Left renal pelvis (tissue), 4 donors: Measurements from ENCODE around the gene REST. TPM values are rescaled to one million over a fixed set of nuclear protein-coding genes. Genes with fewer than 3 reads are reported as not detected.
A peak's percentile ranks its signal among the peaks of the same experiment; 100 is the strongest.
"Not testable (repeated sequence)": the region's sequence is repeated elsewhere in the genome, so short reads cannot be mapped to it uniquely, and the experiment has no call there.

Experiments
- DNase-seq, 4 donors: peaks; one replicate each; pipeline ENCODE4 v3.0.0-alpha.2; 2013; ENCODE audit warnings: low read depth in 4 of 4, low spot score in 3 of 4
- polyA plus RNA-seq, 4 donors: library from polyadenylated mRNA; unstranded; fragments of 120-200 nt; gene quantifications; one replicate each; pipeline ENCODE4 v1.2.1, GENCODE V29; 2013; ENCODE audit not compliant: insufficient read length in 4 of 4

The REST gene
- 10 to 100 TPM; 37.5 to 63.1 (median 55.4) TPM for polyA plus RNA-seq

DNA sequence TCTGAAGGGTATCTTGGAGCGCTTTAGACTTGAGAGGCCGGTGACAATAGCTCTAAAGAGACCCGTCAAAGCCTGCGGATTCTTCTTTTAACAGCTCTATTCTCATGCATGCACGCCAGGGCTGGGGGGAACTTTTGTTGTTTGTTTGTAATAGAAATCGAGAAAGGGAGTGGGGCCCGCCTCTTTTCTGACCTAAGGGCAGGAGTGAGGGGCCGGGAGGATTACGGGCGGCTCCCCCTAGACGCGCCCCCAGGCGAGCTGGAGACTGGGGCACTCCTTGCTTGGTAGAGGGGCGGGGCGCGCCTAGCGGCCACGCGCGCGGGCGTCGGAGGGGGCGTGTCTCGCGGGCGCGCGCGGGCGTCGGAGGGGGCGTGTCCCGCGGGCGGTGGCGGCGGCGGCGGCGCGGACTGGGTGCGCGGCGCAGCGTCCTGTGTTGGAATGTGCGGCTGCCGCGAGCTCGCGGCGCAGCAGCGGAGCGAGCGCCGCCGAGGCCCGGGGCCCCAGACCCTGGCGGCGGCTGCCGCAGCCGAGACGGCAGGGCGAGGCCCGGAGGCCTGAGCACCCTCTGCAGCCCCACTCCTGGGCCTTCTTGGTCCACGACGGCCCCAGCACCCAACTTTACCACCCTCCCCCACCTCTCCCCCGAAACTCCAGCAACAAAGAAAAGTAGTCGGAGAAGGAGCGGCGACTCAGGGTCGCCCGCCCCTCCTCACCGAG, at the start of gene REST:
REST (plus strand) TSS at position 412 of the 717 bp plus-strand sequence. CDS start 2,739 bp downstream, outside the sequence.
- peak; percentile 46 to 62 (median 50) for DNase-seq

- no peak for DNase-seq
These were observed 47.9 kb upstream of the REST start for GRCh38 chr4:56859841-56860240.

- no peak for DNase-seq
These were observed 46.9 kb upstream of the REST start for GRCh38 chr4:56860781-56861180.

DNA sequence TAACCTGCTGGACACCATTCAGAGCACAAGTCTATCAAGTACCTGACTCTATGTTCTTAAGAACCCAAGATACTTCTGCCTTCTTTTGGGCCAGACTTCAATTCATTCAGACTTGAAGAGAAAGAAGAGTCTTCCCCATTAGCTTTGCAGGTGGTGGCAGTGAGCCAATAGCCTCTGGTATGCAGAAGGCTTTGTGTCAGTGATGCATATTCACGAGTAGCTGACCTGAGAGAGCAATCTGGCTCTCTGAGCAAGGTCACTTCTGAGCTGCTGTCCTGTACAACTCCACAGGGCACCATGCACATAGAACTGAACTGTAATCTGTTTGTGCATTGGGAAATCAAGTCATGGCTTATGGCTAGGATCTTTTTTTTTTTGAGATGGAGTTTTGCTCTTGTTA, 46.3 kb upstream of the REST start:
- no peak for DNase-seq

DNA sequence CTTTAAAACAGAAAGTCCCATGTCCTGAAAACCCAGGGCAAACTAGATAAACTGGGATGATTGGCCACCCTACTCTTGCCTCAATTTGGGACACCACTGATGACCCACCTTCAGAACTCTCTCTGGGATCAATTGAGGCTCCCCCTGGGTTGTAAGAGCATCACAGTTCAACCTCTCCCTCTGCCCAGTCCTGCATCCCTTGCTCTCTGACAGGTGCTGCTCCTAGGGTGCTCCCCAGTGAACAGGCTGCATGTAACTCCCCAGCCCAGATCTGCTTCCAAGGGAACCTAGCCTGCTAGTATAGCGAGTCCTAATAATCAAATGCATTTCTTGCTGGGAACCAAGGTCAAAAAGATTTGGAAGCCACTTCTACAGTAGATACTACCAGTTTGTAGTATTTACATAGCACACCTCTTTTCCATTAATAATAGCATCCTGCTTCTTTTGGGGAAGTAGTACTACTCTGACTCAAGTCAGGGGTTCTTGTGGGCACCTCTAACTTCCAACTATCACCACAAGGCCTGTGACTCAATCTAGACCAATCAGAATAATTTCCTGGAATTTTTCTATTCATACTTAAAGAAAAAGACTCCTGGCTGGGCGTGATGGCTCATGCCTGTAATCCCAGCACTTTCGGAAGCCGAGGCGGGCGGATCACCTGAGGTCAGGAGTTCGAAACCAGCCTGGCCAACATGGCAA, 44.1 kb upstream of the REST start:
- DNase-seq, result no peak

- DNase-seq, result no peak
These were observed 36.8 kb upstream of the REST start for GRCh38 chr4:56870946-56871345.

DNA sequence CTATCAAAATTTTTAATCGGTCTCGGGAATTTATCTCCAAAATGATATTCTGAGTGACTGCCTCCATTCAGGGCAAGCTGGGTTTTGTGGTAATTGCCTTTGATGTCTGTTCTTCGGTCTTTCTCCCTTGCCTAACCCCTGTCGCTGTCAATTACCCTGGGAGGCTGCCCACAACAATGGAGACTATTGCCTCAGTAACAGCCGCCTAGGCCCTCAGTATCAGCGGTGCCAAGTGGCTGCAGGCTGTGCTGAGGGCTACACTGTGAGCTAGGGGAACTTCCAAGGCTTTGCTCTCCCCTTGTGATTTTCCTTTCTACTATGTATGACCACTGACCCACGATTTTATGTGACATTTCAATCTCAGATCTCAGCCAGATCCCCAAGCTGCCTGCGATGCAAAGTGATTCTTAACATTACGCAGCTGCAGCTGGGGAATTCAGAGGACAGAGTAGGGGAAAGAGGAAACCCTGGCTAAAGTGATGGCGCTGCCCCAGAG, 36.3 kb upstream of the REST start:
- no peak for DNase-seq

- DNase-seq, result no peak
These were observed 33.5 kb upstream of the REST start for GRCh38 chr4:56874166-56874565.

DNA sequence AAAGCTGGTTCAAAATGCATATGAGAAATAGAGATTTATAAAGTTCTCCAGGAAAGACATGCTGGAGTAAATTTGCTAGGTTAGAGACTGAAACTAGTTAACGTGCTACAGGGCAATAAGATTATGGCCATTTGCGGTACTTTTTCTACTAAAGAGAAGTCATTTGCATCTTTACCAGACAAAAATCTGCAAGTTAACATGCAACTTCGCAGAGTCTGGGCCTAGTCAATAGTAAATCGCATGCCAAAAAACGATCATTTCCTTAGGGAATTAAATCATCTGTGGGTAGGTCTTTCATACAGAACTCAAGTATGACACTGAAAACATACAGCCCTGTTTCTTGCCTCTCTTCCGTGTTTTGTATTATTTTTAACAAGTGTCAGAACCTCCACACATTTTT, 32.8 kb upstream of the REST start:
- no peak for DNase-seq

DNA sequence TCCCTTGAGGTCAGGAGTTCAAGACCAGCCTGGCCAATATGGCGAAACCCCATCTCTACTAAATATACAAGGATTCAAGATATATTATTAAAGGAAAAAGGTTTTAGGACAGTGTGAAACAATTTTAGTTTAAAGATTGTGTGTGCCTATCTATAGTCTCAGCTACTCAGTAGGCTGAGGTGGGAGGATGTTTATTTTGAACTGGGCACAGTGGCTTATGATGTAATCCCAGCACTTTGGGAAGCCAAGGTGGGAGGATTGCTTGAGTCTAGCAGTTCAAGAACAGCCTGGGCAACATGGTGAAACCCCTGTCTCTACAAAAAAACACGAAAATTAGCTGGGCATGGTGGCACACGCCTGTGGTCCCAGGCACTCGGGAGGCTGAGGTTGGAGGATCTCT, 31.4 kb upstream of the REST start:
- no peak for DNase-seq

DNA sequence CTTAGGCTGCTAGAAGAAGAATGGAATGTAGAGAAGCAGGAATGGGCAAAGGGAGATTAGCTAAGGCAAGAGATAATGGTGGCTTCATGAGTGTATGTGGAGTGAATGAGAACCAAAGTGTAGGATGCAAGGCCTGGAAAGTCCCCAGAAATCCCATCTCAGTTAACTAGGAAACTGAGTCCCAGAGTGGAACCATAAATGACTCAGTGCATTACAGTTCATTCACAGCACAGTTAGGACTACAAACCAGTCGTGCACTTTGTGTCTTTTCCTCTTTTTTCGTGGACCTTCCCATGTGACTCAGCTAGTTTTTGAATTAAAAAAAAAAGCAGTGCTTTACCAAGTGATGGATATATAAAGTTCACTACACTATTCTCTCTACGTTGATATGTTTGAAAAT, 27.7 kb upstream of the REST start:
- no peak for DNase-seq

DNA sequence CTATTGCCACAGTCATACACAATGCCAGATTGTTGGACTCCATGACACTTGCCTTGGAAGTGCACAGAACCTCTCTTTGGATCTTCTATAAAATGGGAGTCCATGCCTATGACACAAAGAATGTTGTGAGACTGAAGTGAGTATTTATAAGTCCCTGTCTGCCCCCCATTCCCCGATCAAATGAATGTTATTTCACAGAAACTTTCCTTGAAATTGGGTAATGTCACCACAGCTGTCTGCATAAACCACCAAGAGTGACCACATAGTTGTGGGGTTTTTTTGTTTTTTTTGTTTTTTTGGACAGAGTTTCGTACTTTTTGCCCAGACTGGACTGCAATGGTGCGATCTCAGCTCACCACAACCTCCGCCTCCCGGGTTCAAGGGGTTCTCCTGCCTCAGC, 27.1 kb upstream of the REST start:
- no peak for DNase-seq

GRCh38 chr4:56884511-56884910, 23.2 kb upstream of the REST start:
- DNase-seq, result not testable (repeated sequence)

- DNase-seq, result no peak
These were observed 15.0 kb upstream of the REST start for GRCh38 chr4:56892691-56893090.

DNA sequence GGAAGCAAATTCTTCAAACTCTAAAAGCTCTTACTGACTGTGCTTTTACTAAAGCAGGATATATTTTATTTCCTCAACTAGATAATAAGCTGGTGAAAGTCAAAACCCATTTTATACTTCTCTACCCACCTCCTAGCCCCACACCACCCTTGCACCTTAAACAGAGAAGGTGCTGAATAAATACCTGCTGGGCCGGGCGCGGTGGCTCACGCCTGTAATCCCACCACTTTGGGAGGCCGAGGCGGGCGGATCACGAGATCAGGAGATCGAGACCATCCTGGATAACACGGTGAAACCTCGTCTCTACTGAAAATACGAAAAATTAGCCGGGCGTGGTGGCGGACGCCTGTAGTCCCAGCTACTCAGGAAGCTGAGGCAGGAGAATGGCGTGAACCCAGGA, 9.9 kb upstream of the REST start:
- not testable (repeated sequence) for DNase-seq

DNA sequence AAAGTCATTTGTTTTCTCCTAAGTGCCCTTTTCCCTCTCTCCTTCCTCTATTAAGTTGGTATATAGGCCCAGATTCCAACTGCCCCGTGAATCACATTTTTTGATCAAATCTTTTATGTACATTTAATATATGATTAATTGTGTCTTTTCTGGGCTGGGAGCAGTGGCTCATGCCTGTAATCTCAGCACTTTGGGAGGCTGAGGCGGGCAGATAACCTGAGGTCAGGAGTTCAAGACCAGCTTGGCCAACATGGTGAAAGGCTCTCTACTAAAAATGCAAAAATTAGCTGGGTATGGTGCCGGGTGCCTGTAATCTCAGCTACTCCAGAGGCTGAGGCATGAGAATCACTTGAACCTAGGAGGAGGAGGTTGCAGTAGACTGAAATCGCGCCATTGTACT, 7.5 kb upstream of the REST start:
- DNase-seq, result not testable (repeated sequence)

- no peak for DNase-seq
These were observed 5.0 kb upstream of the REST start for GRCh38 chr4:56902703-56903102.

- no peak for DNase-seq
These were observed 1.9 kb upstream of the REST start for GRCh38 chr4:56905796-56906195.

GRCh38 chr4:56906489-56907393, 959 bp upstream of the REST start:
- no peak for DNase-seq

DNA sequence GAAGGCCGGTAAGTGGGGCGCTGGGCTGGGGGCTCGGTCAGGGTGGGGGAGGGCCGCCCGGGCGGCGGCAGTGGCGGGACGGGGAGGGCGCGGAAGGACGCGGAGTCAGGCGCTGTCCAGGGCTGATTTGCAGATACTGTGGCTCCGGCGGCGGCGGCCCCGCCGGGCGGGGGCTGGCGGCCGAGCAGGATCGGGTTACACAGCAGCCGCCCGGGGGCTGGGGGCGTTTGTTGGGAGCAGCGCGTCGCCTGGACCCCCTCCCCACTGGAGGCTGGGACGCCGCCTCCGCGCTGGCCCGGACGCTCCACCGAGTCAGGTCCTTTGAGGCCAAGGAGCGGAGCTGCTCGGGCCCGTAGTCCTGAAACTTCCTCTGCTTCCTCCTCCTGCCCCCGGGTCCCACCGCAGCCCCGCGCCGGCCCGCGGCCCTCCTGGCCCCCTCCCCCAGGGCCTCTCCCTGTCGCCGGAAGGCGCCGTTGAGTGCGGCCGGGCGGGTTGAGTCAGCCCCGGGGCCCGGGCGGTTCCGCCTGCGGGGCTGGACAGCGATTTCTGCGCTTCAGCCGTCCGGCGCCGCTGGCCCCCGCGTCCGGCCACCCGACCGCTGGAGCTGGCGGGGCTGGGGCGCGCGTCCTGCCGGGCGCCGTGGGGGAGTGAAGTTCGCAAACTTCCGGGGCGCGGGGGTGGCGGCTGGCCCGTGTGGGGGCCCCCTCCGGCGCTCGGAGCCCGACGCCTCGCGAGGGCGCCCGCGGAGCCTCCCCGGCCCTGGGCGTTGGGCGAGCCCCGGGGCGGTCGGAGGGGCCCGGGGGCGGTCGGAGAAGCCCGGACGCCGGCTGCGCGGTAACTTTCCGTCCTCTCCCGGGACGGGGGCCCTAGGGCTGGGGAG, 746 bp downstream of the REST start:
- peak; percentile 57 to 67 (median 64) for DNase-seq
